Measurements from ENCODE around the gene HOXC6.

HOXC6 gene

GRCh38 chr12:53990311-53991076 is 37.7 kb upstream of the HOXC6 start:
- DNase-seq (ENCODE audit: low read depth), result no peak

GRCh38 chr12:53991077-53991460 is 37.2 kb upstream of the HOXC6 start:
- DNase-seq (ENCODE audit: low read depth), result no peak

GRCh38 chr12:53992377-53992889 is 35.8 kb upstream of the HOXC6 start:
- DNase-seq (ENCODE audit: low read depth), result no peak

DNA sequence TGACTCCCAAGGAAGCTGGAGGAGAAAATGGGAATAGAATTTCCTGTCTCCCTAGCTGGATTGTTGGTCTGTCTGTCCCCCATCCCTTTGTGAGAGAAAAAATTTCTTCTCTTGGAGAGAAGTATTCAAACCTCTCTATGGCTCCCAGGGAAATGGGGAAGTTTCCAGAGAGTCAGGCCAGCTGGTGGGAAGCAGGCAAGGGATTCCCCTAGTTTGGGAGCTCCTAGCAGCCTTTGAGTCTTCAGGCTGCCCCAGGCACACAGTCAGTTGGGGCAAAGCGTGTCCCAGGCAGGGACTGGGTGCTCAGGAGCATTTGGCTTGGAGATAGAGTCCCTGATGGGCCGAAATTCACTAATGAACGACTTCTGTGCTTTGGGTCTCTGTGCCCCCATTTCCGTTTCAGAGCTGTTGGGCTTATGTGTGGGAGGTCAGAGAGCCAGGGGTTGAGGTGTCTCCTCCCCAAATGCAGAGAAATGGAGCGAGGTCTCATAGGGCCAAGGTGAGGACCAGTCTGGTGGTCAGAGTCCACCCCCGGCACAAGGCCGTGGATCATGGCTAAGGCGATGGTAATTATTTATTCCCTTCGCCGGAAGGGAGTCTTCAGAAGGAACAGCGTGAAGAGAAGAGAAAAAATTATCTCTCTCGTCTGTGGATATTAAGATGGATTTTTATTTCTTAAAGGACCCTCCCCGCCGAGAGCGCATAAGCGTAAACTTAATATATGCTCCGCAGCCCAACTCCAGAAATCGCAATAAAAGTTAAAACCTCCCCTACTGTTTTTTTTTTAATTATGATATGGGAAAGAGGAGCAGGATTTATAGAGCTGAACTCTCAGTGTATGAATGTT is 34.9 kb upstream of the HOXC6 start:
- no peak for DNase-seq (ENCODE audit: low read depth)

DNA sequence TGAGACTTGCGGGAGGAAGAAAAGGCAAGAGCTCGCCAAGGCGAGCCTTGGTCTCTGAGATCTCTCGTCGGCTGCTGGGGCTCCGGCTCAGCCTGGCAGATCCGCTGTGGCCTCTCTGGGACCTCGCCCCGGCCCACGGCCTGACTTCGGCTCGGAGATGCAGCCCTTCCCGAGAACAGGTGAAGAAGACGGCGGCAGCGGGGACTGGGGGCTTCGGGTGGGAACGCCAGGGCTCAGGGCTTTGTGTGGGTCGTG is 34.3 kb upstream of the HOXC6 start:
- no peak for DNase-seq (ENCODE audit: low read depth)

DNA sequence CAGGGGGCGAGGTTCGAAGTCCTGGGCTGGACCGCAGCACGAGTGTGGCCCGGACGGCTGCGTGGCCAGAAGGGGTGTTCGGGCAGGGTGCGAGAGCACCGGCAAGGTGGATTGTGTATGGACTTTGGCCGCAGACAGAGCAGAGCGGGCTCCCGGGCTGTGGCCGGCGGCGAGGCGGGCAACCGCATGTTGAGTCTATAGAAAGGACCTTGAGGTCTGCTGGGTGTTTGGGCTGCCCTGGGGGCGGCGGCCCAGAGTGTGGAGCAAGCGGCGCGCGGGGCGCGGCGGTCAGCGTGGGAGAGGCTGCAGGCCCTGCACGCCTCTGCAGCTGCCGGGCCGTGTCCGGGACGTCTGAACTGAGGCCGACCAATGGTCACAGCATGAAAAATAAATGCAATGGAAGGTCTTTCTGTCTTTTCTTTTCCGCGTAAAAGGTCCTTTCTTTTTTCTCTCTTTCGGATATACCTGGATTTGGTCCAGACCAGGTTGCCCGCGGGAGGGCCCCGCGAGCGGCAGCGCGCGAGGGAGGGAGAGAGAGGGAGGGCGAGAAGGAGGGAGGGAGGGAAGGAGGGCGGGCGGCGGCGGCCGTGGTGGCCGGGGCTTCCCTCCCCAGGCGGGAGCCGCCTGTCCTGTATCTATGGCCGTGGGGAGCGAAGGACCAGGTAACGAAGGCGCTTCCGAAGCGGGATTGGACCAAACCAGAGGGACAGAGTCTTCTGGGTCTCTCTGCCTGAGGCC is 33.8 kb upstream of the HOXC6 start:
- DNase-seq (ENCODE audit: low read depth), result no peak

GRCh38 chr12:53995002-53995377 is 33.2 kb upstream of the HOXC6 start:
- DNase-seq (ENCODE audit: low read depth), result no peak

GRCh38 chr12:53995378-53996239 is 32.6 kb upstream of the HOXC6 start:
- DNase-seq (ENCODE audit: low read depth), result no peak

- no peak for DNase-seq (ENCODE audit: low read depth)
Measured at GRCh38 chr12:53996240-53997203, 31.7 kb upstream of the HOXC6 start.

- DNase-seq (ENCODE audit: low read depth), result no peak
Measured at GRCh38 chr12:53997204-53998109, 30.8 kb upstream of the HOXC6 start.

DNA sequence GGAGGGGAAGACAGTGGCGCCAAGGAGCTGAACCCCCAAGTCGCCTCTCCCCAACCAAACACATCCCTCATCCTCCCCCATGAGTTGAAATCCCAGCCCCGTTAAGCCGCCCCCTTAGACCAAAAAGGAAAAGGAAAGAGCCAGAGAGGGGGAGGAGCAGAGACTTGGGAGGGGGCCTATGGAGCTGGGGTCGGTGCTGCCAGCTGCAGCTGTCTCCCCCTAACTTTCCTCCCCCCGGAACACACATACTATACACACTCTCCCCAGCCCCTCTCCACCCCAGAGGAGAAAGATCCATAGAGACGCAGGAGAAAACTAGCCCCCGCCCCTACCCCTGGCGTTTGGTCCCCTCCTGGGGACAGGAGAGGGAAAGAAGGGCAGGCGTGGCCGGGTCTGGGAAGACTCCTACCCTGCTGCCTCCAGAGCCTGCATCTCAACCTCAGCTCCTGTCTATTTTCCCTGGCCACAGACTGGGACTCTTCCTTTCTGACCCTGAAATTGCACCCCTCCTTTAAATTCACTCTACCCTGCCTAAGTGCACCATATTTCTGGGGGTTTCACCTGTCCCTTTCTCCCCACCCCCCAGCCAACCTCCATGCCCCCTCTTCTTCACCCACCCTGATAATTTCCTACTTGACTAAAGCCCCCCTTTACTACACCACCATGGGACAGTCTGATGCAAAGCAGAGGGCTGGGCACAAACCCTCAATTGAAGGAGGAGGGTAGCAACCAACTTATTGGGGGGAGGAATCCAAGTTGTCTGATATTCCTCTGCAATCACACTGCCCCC is 29.9 kb upstream of the HOXC6 start:
- DNase-seq (ENCODE audit: low read depth), result no peak

DNA sequence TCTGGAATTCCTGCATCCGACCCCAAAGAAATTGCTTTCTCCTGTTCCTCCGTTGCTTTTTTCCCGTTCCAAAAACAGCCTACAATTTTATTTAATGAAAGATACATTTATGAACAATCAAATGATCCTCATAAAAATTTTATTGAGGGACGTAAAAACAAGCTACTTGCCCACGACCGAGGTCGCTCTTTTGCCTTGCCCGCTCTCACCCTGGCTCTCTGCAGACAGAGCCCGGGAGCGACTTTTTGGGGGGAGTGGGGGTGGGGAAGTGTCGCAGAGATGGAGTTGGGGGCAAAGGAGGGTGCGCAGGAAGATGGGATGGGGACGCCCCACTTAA is 29.4 kb upstream of the HOXC6 start:
- DNase-seq (ENCODE audit: low read depth), result no peak

GRCh38 chr12:53999559-54000115 is 28.6 kb upstream of the HOXC6 start:
- no peak for DNase-seq (ENCODE audit: low read depth)

DNA sequence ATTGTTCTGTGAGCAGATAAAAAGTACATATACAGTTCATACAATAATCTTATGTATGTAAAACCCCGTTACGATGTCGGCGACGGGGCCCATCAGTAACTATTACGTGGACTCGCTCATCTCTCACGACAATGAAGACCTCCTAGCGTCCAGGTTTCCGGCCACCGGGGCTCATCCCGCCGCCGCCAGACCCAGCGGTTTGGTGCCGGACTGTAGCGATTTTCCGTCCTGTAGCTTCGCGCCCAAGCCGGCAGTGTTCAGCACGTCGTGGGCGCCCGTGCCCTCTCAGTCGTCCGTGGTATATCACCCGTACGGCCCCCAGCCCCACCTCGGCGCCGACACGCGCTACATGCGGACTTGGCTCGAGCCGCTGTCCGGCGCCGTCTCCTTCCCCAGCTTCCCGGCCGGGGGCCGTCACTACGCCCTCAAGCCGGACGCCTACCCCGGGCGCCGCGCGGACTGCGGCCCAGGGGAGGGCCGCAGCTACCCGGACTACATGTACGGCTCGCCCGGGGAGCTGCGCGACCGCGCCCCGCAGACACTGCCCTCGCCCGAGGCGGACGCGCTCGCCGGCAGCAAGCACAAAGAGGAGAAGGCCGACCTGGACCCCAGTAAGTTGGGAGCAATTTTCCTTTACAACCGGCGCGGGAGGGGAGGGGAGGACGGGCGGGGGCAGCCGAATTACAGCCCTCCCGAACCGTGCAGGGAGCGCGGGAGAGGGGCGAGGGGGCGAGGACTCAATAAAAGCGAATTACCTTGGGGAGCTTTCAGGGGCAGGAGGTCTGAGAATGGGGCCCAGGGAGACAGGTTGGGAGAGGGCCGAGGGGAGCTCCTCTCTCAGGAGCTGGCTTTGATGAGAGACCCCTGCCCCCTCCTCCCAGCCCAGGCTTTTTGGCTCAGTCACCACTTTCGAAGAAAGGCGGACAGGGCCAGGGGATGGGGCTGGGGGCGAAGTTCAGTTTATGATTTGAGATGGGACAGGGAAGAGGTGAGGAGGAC is 27.8 kb upstream of the HOXC6 start, which contains the start of gene HOXC9:
Gene HOXC9, plus strand, starts transcription at position 46 of the 999 bp plus-strand sequence. Its CDS starts 28 bp downstream, at position 74.
- DNase-seq (ENCODE audit: low read depth), result no peak

DNA sequence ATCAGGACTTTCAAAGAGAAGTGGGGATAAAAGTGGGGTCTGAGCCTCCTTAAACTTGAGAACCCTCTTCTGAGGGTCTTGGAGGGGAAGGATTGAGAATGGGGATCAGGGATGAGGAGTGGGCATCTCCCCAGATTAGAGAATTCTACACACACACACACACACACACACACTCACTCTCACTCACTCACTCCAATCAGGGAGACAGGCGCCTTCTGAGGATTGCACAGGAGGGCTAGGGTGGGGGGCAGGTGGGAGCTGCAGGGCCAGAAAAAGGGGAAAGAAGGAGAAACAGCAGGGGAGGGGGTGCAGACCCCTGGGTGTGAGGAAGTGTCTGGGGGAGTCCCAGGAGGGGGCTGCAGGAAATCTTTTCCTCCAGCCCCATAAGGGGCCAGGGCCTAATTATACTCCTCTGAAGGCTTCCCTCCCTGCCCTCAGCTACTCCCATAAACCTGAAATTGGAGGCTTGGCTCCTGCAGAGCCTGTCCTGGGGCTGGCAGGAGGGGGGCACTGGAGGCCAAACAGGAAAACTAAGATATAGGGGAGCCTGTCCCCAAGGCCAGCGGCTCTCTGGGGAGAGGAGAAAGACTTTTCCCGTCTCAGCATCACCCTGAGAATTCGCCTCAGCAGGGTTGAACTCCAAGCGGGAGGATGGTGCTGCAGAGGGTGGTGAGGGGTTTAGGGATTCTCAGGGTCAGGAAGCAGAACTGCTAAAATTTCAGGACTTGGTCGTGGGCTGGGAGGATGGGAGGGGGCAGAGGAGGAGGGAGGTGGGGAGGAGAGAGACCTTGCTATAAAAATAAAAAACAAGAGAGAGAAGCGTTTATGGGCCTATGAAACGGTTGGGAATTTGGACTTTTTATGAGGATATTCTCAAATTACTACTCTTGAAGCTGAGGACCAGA is 26.7 kb upstream of the HOXC6 start:
- no peak for DNase-seq (ENCODE audit: low read depth)

- DNase-seq (ENCODE audit: low read depth), result no peak
Measured at GRCh38 chr12:54002278-54002914, 25.8 kb upstream of the HOXC6 start.

All from T-helper 22 cell (primary cell).